Measurements from ENCODE around the gene PNPLA7. TPM values are rescaled to one million over a fixed set of nuclear protein-coding genes. Genes with fewer than 3 reads are reported as not detected.

Gene PNPLA7
- total and polyA plus RNA-seq, 11 donors, result 0.78 to 10.1 (median 7.6) TPM

DNA sequence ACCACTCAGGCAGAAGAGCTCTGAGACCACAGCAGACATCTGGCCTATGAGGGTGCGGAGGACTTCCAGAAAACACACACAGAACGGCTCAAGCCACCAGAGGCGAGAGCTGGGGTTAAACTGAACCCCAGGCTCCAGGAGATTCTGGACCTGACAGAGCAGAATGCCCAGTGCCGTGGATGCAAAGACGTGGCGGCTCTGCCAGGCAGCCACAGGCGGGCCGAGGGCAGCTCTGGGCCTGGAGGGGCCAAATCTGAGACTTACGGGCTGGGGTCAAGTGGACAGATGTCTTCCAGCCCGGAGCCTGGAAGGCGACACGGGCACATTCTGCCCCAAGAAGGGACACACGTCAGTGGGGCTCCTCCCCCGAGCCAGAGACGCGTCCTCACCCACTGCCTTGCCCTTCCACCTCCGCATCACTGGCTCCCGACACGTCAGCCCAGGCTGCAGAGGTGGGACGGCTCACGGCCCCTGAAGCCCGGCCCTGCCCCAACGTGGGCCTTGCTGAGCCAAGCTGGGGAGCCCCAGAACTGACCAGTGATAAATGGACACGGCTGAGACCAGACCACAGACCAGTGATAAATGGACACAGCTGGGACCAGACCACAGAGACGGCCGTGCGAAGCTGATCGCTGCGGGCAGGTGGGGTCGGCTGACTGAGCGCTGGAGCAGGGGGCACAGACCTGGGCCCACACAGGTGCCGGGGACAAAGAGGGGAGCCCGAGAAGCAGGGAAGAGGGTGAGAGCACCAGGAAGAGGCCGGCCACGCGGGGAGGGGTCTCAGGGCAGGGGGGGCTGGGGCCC is 50.1 kb downstream of the PNPLA7 start:
- ATAC-seq, result no peak
- intact Hi-C loops (cut with DNase I), result loop anchor here in 1 of 10 donors (10.0 kb wide), 1 partner anchor 355 kb away; no protein-coding TSS in a partner anchor
- peaks cover 0 to 27% (median 0%) of the 10 kb centered on the region in 9 donors for H3K36me3 ChIP-seq
- no peak overlapping the region for H3K27ac ChIP-seq
- TF ChIP-seq, protein P1, sequence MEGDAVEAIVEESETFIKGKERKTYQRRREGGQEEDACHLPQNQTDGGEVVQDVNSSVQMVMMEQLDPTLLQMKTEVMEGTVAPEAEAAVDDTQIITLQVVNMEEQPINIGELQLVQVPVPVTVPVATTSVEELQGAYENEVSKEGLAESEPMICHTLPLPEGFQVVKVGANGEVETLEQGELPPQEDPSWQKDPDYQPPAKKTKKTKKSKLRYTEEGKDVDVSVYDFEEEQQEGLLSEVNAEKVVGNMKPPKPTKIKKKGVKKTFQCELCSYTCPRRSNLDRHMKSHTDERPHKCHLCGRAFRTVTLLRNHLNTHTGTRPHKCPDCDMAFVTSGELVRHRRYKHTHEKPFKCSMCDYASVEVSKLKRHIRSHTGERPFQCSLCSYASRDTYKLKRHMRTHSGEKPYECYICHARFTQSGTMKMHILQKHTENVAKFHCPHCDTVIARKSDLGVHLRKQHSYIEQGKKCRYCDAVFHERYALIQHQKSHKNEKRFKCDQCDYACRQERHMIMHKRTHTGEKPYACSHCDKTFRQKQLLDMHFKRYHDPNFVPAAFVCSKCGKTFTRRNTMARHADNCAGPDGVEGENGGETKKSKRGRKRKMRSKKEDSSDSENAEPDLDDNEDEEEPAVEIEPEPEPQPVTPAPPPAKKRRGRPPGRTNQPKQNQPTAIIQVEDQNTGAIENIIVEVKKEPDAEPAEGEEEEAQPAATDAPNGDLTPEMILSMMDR (IDR thresholded peaks at IDR 0.05), result no peak
- TF ChIP-seq POLR2A (IDR thresholded peaks at IDR 0.05), result no peak
- no peak overlapping the region for H3K4me3 ChIP-seq
- DNase-seq, result peak in 1 of 5 donors; percentile 58
- H3K27me3 ChIP-seq, result no peaks in the 10 kb centered on the region
- H3K9me3 ChIP-seq, result no peaks in the 10 kb centered on the region
- 90 to 95% (median 93%) methylated on average over 25 to 36 of the region's 36 CpGs for WGBS, 4 donors
- no peaks in the 10 kb centered on the region for H3K4me1 ChIP-seq

DNA sequence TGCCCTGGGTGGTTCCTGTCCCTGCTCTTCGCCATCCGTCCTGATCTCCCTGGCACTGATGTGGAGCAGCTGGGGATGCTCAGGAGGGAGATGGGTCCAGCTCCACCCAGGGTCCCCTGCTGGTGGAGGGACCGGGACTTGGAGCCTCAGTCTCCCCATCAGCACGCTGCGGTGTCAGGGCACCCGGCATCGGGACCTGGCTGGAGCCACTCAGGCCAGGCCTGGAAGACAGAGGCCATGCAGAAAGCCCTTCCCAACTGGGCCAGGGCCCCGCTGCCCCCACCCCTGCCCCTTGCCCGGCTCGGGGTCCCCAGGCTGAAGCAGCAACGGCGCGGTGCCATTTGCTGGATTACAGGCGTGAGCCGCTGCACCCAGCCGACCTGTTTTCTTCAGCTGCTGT is 50.8 kb downstream of the PNPLA7 start:
- H3K9me3 ChIP-seq, result no peaks in the 10 kb centered on the region
- H3K4me3 ChIP-seq, result no peak overlapping the region
- peaks cover 0 to 27% (median 0%) of the 10 kb centered on the region in 9 donors for H3K36me3 ChIP-seq
- H3K27ac ChIP-seq, result no peak overlapping the region
- intact Hi-C loops (cut with DNase I), result no loop called here
- no peak for ATAC-seq
- H3K27me3 ChIP-seq, result no peaks in the 10 kb centered on the region
- WGBS, 4 donors, result 90 to 93% (median 92%) methylated on average over 13 to 16 of the region's 16 CpGs
- no peak for DNase-seq
- H3K4me1 ChIP-seq, result no peaks in the 10 kb centered on the region
- TF ChIP-seq POLR2A (IDR thresholded peaks at IDR 0.05), result no peak
- TF ChIP-seq, protein P1 (IDR thresholded peaks at IDR 0.05), result no peak

DNA sequence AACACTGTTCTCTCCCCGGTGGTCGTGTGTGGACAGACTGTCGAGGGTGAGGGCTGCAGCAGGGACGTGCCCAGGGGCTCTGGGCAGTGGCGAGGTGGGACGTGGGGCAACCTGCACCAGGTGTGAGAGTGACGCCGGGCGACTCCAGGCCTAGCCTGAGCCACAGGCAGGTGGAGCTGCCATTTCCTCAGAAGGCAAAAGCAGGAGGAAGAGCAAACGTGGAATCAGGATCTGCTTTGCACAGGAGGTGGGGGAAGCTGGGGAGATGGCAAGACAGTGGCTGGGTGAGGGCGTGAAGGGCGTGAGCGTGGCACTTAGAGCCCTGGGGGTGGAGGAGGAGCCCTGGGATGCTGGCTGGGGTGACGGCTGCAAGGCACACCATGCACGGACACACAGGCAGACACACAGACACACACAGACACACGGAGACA is 51.5 kb downstream of the PNPLA7 start:
- Histone ChIP-seq H3K4me1 (peaks cover 0 to 6% (median 0%) of the 10 kb centered on the region in 12 donors), H3K36me3 (peaks cover 0 to 27% (median 0%) of the 10 kb centered on the region in 9 donors), H3K4me3 (no peak overlapping the region), H3K9me3 (no peaks in the 10 kb centered on the region), H3K27me3 (no peaks in the 10 kb centered on the region), H3K27ac (no peak overlapping the region)
- DNase-seq (no peak), ATAC-seq (no peak)
- TF ChIP-seq, protein P1 (IDR thresholded peaks at IDR 0.05), result no peak
- TF ChIP-seq POLR2A (IDR thresholded peaks at IDR 0.05), result no peak
- 91 to 94% (median 92%) methylated on average over 15 to 16 of the region's 16 CpGs for WGBS, 4 donors
- intact Hi-C loops (cut with DNase I), result no loop called here

DNA sequence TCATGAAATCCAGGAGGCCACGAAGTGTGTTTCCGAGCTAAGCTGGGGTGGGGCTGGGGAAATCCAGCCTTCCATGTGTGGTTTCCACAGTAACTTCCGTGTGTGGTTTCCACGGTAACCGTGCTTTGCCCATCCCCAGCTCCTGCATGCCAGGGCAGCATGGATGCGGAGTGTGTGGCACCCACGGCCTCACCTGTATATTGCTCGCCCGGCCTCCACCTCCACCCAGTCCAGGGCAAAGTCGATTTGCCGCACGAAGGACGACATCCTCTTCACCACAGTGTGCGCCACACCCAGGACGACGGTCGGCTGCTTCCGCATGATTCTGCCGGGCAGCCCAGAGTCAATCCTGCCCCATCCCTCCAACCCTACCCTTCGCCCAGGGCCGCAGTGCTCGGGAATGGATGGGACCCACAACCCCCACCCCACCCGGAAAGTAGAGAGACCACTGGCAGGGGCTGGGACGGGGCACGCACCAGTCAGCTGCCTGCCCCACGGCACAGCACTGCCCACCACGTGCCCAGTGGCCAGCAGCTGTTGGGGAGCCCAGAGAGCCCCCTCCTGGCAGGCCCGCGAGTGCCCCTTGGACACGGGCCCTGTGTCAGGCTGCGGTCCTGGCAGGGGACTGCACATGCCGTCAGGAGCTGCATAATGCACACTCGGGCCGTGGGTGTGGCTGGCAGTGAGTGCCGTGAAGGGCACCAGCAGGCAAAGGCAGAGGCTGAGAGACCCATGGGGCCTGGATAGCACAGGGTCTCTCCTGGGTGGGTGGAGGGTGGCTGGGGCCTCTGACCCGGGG is 52.1 kb downstream of the PNPLA7 start:
- DNase-seq, result peak in 1 of 5 donors; percentile 46
- no peak for ATAC-seq
- no peak for TF ChIP-seq POLR2A (IDR thresholded peaks at IDR 0.05)
- TF ChIP-seq, protein P1 (IDR thresholded peaks at IDR 0.05), result no peak
- intact Hi-C loops (cut with DNase I), result no loop called here
- Histone ChIP-seq H3K36me3 (peaks cover 0 to 27% (median 0%) of the 10 kb centered on the region in 9 donors), H3K9me3 (no peaks in the 10 kb centered on the region), H3K4me3 (no peak overlapping the region), H3K4me1 (peaks cover 0 to 10% (median 0%) of the 10 kb centered on the region in 12 donors), H3K27ac (no peak overlapping the region), H3K27me3 (no peaks in the 10 kb centered on the region)
- WGBS, 4 donors, result 85 to 96% (median 88%) methylated on average over 29 to 36 of the region's 36 CpGs
